GM21515 (cell line): ENCODE results near the gene CAND1.

Experiments used
- ATAC-seq: cut with Tn5 transposase; IDR thresholded peaks from one replicate; pipeline ENCODE4 v1.9.1; 2021; ENCODE audit not compliant: unreplicated experiment

Gene CAND1

GRCh38 chr12:67280088-67280487, 10.9 kb downstream of the CAND1 start:
- no peak for ATAC-seq

- ATAC-seq: no peak
Observed at GRCh38 chr12:67280572-67280971, 11.4 kb downstream of the CAND1 start.

GRCh38 chr12:67284561-67284960, 15.4 kb downstream of the CAND1 start:
- no peak for ATAC-seq

DNA sequence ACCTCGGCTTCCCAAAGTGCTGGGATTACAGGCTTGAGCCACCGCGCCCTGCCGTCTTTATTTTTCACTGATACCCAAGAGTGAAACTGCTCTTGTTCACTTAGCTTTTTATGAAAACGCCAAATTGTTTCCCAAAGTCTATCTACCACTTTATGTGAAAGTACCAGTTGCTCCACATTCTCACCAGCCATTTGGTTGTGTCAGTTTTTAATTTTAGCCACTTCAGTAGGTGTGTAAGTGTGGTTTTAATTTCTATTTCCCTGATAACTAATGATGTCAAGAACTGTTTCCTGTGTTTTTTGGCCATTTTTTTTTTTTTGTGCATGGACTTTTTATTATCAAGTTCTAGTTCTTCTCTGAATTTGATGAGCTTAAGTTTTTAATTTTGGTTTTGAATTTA, 17.1 kb downstream of the CAND1 start:
- ATAC-seq: no peak

- no peak for ATAC-seq
Observed at GRCh38 chr12:67287311-67287710, 18.2 kb downstream of the CAND1 start.

DNA sequence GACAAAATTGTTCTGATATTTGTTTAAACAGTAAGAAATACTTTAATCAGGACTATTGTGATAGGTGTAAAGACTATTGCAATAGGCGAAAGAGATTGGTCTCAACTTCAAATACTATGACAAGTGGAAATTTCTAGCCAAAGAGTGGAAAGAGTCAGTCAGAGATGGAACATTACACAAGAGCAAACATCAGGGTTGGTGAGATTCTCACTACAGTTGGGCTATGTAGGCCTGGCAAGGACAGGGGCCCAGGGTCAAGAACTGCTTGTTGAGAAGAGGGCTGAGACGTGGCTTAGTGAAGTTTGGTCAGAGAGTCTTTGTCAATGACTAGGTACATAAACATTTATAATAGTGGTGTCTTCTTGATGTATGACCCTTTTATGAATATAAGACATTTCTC, 19.4 kb downstream of the CAND1 start:
- no peak for ATAC-seq

GRCh38 chr12:67290378-67290777, 21.2 kb downstream of the CAND1 start:
- no peak for ATAC-seq

DNA sequence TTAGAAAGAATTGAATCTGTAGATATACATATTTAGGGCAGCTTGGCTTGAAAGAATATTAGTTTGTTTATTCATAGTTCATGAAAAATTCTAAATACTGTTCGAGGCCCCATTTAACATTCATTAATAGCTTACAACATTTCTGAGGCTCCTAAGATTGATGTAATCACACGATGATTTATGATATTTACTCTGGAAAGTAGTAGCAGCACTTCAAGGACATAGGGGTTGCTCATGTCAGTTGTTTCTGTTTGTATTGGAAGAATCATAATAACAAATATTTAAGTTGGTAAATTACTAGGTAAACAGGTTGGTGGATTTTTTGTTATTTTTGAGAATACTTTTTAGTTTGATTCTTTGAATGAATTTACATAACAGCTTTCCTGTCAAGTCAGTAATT, 30.4 kb downstream of the CAND1 start:
- no peak for ATAC-seq

DNA sequence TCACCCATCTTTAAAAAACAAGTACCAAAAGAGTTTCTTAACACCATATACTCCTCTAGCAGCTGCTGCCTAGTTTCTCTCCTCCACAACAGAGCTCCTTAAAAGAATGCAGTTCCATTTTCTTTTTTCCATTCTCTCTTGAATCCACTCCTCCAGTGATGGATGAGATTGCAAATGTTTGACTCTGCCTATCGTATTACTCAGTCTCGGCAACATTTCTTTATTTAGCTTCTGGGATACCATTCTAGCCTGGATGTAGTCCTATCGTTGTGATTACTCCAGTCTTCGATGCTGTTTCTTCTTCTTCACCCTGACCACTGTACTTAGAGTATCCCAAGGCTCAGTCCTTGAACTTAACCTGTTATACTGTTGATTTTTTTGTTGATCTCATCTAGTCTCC, 30.8 kb downstream of the CAND1 start:
- ATAC-seq: no peak

GRCh38 chr12:67302162-67302561, 33.0 kb downstream of the CAND1 start:
- no peak for ATAC-seq

DNA sequence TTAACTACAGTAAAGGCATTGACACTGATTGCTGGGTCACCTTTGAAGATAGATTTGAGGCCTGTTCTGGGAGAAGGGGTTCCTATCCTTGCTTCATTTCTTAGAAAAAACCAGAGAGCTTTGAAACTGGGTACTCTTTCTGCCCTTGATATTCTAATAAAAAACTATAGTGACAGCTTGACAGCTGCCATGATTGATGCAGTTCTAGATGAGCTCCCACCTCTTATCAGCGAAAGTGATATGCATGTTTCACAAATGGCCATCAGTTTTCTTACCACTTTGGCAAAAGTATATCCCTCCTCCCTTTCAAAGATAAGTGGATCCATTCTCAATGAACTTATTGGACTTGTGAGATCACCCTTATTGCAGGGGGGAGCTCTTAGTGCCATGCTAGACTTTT, 36.4 kb downstream of the CAND1 start:
- no peak for ATAC-seq

DNA sequence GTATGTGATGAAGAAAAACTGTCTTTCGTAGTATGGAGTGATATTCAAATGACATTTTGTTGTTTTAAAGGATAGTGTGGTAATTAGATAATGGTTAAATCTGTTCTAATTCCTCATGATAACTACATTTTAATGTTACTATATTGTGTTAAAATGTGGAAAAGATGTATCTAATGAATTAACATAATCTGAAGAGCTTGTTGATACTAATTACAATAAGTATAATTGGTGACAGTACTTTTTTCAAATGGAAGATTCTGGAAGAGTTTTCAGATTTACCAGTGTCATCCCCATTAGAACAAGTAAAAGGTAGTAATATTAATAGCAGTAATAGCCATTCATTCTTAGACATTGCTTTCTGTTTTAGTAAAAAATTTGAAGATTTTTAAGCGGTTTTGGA, 37.6 kb downstream of the CAND1 start:
- no peak for ATAC-seq

DNA sequence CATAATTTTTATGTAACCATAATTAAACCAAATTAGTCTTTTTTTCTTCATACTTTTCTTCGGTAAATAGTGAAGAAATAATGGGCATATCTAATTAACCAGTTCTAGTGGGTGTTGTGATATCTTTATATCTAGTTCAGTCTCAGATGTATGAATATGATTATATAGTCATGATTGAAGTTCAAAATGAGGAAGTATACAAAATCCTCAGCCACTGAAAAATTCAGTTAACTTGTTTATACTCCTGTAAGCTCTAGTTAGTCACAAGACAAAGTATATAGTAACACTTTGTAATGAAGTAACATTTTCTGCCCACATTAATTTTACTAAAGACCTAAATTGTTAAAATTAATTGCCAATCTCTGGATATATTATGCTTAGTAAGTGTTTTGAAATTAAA, 46.5 kb downstream of the CAND1 start:
- ATAC-seq: no peak

- ATAC-seq: no peak
Observed at GRCh38 chr12:67318786-67319185, 49.6 kb downstream of the CAND1 start.

DNA sequence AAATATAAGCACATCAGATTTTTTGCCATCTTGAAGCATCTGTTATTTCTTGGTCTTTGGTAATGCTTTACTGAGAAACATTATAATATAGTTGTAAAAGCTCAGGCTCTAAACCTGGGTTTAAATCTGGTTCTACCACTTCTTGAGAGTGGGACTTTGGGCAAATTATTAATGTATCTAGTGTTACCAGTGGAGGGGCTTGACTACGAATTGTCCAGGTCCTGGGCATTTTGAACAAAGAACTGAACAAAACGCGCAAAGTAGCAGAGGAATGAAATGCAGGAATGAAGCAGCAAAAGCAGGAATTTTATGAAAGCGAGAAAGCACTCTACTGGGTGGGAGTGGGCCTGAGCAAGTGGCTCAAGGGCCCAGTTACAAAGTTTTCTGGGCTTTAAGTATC, 50.8 kb downstream of the CAND1 start:
- no peak for ATAC-seq

GRCh38 chr12:67320614-67321295, 51.6 kb downstream of the CAND1 start:
- ATAC-seq: no peak

- ATAC-seq: no peak
Observed at GRCh38 chr12:67322580-67322979, 53.4 kb downstream of the CAND1 start.

- no peak for ATAC-seq
Observed at GRCh38 chr12:67323007-67323406, 53.8 kb downstream of the CAND1 start.

DNA sequence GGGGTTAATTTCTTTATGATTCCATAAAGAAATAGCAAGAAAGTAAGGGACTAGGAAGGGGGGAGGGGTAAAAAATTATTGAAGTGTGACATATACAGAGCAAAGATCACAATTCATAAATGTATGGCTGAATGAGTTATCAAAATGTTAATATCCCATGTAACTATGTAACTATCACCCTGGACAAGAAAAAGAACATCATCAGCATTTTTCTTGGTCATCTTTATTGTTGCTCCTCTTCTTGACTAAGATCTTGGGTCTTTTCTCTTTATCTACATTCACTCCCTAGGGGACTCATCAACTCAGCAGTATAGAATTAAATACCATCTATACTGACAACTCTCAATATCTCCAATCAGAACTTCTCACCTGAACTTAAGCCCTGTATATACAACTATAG, 57.5 kb downstream of the CAND1 start:
- no peak for ATAC-seq

DNA sequence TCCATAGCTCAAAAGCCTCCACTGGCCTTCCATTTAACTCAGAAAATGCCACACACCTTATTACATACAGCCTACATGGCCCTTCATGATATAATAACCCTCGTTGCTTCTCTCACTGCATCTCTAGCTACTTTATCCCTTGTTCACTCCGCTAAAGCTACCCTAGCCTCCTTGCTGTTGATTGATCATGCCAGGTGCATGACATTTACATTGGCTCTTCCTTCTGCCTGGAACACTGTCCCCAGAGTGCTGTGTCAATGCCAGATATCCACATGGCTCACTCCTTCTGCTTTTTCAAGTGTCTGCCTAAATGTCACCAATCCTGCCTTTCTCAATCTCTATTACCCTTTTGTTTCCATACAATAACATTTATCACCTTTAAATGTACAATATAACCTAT, 58.3 kb downstream of the CAND1 start:
- no peak for ATAC-seq

DNA sequence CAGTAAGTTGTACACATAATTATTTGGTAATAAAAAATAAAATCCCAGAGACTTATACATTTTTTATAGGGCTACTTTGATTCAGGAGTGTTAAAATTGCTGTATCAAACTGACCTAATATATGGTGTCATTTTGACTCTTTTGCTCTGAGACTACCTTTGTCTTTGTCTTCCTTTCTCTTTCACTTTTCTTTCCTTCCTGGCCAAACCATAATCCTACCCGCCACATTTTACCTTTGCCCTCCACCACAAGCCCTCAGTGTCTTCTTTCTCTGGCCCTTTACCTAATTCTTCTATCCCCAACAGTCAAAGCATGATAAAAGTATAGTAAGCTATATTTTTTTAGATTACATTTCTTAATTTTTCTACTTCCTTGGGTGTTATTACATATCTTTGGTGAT, 62.0 kb downstream of the CAND1 start:
- no peak for ATAC-seq

- no peak for ATAC-seq
Observed at GRCh38 chr12:67331828-67332227, 62.7 kb downstream of the CAND1 start.

DNA sequence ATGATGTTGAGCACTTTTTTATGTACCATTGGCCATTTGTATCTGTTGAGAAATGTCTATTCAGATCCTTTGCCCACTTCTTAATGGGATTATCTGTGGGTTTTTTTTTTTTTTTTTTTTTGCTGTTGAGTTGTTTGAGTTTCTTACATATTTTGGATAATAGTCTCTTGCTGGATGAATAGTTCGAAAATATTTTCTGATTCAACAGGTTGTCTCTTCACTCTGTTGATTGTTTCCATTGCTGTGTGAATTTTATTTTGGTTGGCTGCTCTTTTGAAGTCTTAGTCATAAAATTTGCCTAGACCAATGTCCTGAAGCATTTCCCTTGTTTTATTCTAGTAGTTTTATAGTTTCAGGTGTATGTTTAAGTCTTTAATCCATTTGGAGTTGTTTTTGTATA, 64.5 kb downstream of the CAND1 start:
- no peak for ATAC-seq

GRCh38 chr12:67338426-67338825, 69.3 kb downstream of the CAND1 start:
- ATAC-seq: no peak
